Body of pancreas (tissue), 4 donors: ENCODE measurements around the gene SLC16A1.

Source experiments
- POLR2A ChIP-seq, 3 donors: fragments of 450-650 bp; IDR thresholded peaks; one replicate each; pipeline ENCODE4 v1.6.1; 2016; ENCODE audit warnings: antibody characterized with exemption in 3 of 3, mild to moderate bottlenecking in 2 of 3
- TF ChIP-seq, protein P1 (sequence below), 7 experiments: fragments of 450-650 bp in 4 of 7; fragments of 200-600 bp in 3 of 7; sonication (generic) in 3 of 7; IDR thresholded peaks; one replicate each; pipeline ENCODE4 v1.5.1; 2016 to 2019; ENCODE audit warnings: antibody characterized with exemption in 7 of 7

GRCh38 chr1:112954945-112955772, 837 bp downstream of the SLC16A1 start:
- TF ChIP-seq, protein P1, sequence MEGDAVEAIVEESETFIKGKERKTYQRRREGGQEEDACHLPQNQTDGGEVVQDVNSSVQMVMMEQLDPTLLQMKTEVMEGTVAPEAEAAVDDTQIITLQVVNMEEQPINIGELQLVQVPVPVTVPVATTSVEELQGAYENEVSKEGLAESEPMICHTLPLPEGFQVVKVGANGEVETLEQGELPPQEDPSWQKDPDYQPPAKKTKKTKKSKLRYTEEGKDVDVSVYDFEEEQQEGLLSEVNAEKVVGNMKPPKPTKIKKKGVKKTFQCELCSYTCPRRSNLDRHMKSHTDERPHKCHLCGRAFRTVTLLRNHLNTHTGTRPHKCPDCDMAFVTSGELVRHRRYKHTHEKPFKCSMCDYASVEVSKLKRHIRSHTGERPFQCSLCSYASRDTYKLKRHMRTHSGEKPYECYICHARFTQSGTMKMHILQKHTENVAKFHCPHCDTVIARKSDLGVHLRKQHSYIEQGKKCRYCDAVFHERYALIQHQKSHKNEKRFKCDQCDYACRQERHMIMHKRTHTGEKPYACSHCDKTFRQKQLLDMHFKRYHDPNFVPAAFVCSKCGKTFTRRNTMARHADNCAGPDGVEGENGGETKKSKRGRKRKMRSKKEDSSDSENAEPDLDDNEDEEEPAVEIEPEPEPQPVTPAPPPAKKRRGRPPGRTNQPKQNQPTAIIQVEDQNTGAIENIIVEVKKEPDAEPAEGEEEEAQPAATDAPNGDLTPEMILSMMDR (IDR thresholded peaks at IDR 0.05) = no peak
- TF ChIP-seq POLR2A (IDR thresholded peaks at IDR 0.05) = no peak
